Measurements from ENCODE around the gene SLC5A3.

The SLC5A3 gene

DNA sequence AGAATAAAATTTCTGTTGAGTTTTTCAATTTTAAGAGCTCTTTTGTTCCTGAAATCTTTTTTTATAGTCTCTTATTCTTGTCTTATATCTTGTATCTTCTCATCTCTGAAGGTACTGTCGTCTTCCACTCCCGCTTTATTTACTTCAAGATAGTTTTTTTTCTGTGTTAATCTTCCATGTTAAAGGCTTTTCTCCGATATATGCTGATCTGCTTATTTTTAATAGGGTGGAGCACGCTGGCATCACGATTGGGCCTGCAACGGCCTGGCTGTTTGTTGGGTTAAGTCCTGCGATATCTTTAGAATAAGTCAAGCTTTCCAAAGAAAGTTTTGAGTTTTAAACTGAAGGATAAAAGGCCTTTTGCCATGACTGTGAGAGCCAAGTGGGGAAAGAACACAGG lies 35.7 kb downstream of the SLC5A3 start:
- no peak for TF ChIP-seq POLR2AphosphoS5 (IDR thresholded peaks at IDR 0.05; ENCODE audit: low read depth, low read length)
- TF ChIP-seq POLR2A (IDR thresholded peaks at IDR 0.05; ENCODE audit: low read depth, low read length), result no peak
- no peak for TF ChIP-seq TAF1 (IDR thresholded peaks at IDR 0.05; ENCODE audit: borderline replicate concordance, low read depth, low read length)
- DNase-seq (ENCODE audit: insufficient read length) (no peak), FAIRE-seq (no peak)

DNA sequence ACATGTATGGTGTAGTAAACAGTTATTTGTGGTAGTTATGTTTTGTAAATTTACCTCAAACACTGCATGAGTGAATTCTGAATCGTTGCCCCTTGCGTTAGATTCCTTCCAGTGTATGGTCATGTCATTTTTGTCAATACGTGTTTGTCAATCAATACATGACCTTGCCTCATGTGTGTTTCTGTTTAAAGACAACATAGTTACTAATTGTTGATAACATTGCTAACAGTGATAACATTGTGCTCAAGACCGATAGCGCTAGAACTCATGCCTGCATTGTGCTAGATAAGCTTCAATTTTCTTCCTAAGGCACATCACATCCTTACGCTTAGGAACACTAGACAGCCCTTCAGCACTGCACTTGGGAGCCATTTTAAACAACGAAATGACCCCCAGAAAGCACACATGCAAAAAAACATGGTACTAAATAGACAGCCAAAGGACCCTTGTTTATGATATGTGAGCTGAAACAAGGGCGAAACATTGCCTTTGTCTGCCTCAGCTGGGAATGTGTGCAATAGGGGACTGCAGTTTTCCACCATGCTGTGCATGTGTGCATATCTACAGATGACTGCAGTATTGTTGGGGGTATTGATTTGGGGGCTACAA lies 37.3 kb downstream of the SLC5A3 start:
- DNase-seq (ENCODE audit: insufficient read length), result no peak
- TF ChIP-seq POLR2AphosphoS5 (IDR thresholded peaks at IDR 0.05; ENCODE audit: low read depth, low read length) (no peak), TAF1 (IDR thresholded peaks at IDR 0.05; ENCODE audit: borderline replicate concordance, low read depth, low read length) (no peak), POLR2A (IDR thresholded peaks at IDR 0.05; ENCODE audit: low read depth, low read length) (no peak)
- FAIRE-seq, result peak; percentile 76

DNA sequence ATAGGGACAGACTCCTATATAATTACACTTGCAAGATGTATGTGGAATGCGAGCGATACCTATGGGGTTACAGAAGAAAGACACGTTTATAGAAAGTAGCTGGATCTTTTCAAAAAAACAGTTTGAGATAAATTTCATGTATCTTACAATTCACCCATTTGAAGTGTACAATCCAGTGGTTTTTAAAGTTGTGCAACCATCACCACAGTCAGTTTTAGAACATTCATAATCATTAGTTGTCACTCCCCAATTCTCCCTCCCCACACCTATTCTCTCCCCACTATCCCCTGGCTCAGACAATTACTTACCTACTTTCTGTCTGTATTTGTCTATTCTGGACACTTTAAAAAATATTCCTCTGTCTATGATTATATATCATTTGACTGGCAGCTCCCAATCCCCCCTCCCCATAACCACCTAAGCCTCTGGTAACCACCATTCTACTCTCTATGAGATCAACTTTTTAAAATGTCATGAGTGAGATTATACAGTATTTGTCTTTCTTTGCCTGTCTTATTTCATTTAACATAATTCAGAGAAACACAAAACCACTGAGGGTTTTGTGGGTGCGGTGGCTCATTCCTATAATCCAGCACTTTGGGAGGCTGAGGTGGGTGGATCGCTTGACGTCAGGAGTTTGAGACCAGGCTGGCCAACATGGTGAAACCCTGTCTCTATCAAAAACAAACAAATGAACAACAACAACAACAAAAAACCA lies 39.1 kb downstream of the SLC5A3 start:
- TF ChIP-seq POLR2AphosphoS5 (IDR thresholded peaks at IDR 0.05; ENCODE audit: low read depth, low read length) (no peak), POLR2A (IDR thresholded peaks at IDR 0.05; ENCODE audit: low read depth, low read length) (no peak), TAF1 (IDR thresholded peaks at IDR 0.05; ENCODE audit: borderline replicate concordance, low read depth, low read length) (no peak)
- no peak for FAIRE-seq
- DNase-seq (ENCODE audit: insufficient read length), result no peak

DNA sequence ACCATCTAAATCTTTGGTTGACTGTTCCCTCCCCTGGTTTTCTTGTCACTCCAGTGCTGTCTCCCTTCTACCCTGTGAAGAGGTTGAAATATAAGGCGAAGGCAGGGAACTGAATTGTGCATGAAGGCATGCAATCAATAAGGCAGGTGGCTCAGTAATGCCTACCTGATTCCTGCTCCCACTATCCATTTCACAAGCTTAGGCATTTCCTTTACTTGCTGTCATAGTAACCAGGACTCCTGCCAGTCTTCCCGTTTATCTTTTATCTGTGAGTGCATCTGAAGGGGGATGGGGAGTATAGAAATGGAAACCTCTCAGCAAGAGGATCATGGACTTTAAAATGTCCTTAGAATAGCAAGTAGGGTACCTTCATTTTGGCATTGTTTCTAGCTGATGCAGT lies 40.5 kb downstream of the SLC5A3 start:
- TF ChIP-seq TAF1 (IDR thresholded peaks at IDR 0.05; ENCODE audit: borderline replicate concordance, low read depth, low read length), result no peak
- TF ChIP-seq POLR2AphosphoS5 (IDR thresholded peaks at IDR 0.05; ENCODE audit: low read depth, low read length), result no peak
- TF ChIP-seq POLR2A (IDR thresholded peaks at IDR 0.05; ENCODE audit: low read depth, low read length), result no peak
- DNase-seq (ENCODE audit: insufficient read length) (no peak), FAIRE-seq (no peak)

DNA sequence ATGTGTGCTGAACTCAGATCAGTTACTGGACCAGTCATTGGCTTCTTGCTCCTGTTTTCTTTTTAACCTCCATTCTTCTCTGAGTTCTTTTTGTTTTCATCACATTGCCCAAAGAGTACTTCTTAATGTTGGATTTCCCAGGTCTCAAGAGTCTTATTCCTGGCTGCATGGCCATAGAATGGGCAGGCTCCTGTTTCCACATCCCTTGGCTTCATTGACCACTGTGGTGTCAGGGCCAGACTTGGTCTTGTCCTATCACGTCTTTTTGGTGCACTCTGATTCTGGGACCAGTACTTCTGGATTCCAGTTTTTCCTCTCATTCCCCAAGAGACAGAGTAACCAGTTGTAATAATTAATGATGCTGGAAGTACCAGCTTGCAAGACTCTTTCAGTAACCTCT lies 41.8 kb downstream of the SLC5A3 start:
- TF ChIP-seq POLR2A (IDR thresholded peaks at IDR 0.05; ENCODE audit: low read depth, low read length) (no peak), POLR2AphosphoS5 (IDR thresholded peaks at IDR 0.05; ENCODE audit: low read depth, low read length) (no peak), TAF1 (IDR thresholded peaks at IDR 0.05; ENCODE audit: borderline replicate concordance, low read depth, low read length) (no peak)
- DNase-seq (ENCODE audit: insufficient read length) (no peak), FAIRE-seq (no peak)

DNA sequence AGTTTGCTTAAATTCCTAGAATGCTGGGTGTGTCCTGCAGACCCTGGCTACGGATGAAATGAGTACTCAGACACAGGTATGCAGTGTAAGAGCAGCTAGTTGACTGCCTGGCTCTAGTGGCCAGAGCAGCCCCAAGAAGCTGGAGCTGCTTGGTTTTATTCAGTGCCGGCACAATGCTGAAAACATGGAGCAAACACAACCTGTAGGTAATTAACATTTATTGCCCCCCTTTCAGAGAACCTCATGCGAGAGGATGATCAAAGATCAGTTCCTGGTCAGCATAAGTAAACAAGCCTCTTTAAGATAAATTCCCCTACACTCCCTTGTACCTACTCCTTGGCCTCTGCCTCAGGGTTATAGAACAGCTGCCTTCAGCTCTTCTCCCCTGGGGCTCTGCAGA lies 43.2 kb downstream of the SLC5A3 start:
- peak; percentile 82 for FAIRE-seq

DNA sequence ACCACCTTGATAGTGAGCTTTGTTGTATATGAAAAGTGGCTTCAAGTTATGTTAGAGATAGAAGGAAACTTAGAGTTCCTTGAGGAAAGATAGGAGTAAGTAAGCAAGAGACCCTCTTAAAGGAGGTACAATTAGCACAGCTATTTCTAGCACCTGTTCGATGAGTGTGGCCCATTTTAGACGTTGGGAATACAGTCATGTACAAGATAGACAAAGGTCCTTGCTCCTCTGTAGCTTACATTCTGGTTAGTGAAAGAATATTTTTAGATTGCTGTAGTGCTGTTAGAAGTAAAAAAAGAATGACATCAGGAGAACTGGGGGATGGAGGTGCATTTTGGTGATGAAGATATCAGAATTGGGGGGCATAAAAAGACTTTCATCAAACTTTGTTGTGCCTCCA lies 47.5 kb downstream of the SLC5A3 start:
- TF ChIP-seq POLR2AphosphoS5 (IDR thresholded peaks at IDR 0.05; ENCODE audit: low read depth, low read length), result no peak
- TF ChIP-seq TAF1 (IDR thresholded peaks at IDR 0.05; ENCODE audit: borderline replicate concordance, low read depth, low read length), result no peak
- no peak for TF ChIP-seq POLR2A (IDR thresholded peaks at IDR 0.05; ENCODE audit: low read depth, low read length)
- FAIRE-seq (peak; percentile 73), DNase-seq (ENCODE audit: insufficient read length) (no peak)

More for the DNA sequence above, 43.2 kb downstream of the SLC5A3 start:
- TF ChIP-seq POLR2A (IDR thresholded peaks at IDR 0.05; ENCODE audit: low read depth, low read length) (no peak), TAF1 (IDR thresholded peaks at IDR 0.05; ENCODE audit: borderline replicate concordance, low read depth, low read length) (no peak), POLR2AphosphoS5 (IDR thresholded peaks at IDR 0.05; ENCODE audit: low read depth, low read length) (no peak)
- no peak for DNase-seq (ENCODE audit: insufficient read length)

DNA sequence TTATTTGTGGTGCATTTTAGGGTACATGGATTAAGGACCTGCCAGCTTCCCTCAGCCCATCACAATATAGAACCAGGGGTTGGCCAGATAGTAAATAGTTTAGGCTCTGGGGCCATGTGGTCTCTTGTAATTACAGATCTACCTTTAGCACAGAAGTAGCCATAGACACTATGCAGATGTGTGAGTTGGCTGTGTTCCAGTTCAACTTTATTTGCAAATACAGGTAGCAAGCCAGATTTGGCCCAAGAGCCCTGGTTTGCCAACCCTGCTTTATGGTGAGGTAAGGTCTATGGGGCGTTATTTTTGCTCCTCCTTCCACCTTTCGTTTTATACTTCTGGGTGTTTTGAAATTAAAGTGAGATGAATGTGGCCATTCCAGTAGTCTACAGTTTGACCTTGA lies 48.7 kb downstream of the SLC5A3 start:
- no peak for DNase-seq (ENCODE audit: insufficient read length)
- FAIRE-seq, result no peak
- TF ChIP-seq POLR2AphosphoS5 (IDR thresholded peaks at IDR 0.05; ENCODE audit: low read depth, low read length) (no peak), POLR2A (IDR thresholded peaks at IDR 0.05; ENCODE audit: low read depth, low read length) (no peak), TAF1 (IDR thresholded peaks at IDR 0.05; ENCODE audit: borderline replicate concordance, low read depth, low read length) (no peak)
